Measurements from ENCODE around the gene RILPL1.
A peak's percentile ranks its signal among the peaks of the same experiment; 100 is the strongest.
"Not testable (repeated sequence)": the region's sequence is repeated elsewhere in the genome, so short reads cannot be mapped to it uniquely, and the experiment has no call there.

RILPL1 gene

GRCh38 chr12:123468786-123469185 lies 64.7 kb downstream of the RILPL1 start:
- no peak for DNase-seq (ENCODE audit: low read depth)

- no peak for DNase-seq (ENCODE audit: low read depth)
These were observed 68.4 kb downstream of the RILPL1 start for GRCh38 chr12:123465084-123465483.

GRCh38 chr12:123463174-123463573 lies 70.3 kb downstream of the RILPL1 start:
- not testable (repeated sequence) for DNase-seq (ENCODE audit: low read depth)

- DNase-seq (ENCODE audit: low read depth): peak; percentile 76
These were observed 75.3 kb downstream of the RILPL1 start, which contains the start of gene SNRNP35 for GRCh38 chr12:123457980-123458779. TSS of gene SNRNP35 (plus strand) at chr12:123458139. CDS start at chr12:123465541, 7,402 bp downstream.

GRCh38 chr12:123453165-123453564 lies 80.4 kb downstream of the RILPL1 start:
- DNase-seq (ENCODE audit: low read depth): no peak

- not testable (repeated sequence) for DNase-seq (ENCODE audit: low read depth)
These were observed 81.3 kb downstream of the RILPL1 start for GRCh38 chr12:123452276-123452550.

- no peak for DNase-seq (ENCODE audit: low read depth)
These were observed 82.9 kb downstream of the RILPL1 start for GRCh38 chr12:123450636-123451035.

GRCh38 chr12:123449856-123450255 lies 83.7 kb downstream of the RILPL1 start:
- no peak for DNase-seq (ENCODE audit: low read depth)

GRCh38 chr12:123449249-123449733 lies 84.2 kb downstream of the RILPL1 start:
- no peak for DNase-seq (ENCODE audit: low read depth)

- DNase-seq (ENCODE audit: low read depth): no peak
These were observed 87.2 kb downstream of the RILPL1 start for GRCh38 chr12:123446333-123446713.

GRCh38 chr12:123445388-123446332 lies 87.9 kb downstream of the RILPL1 start:
- no peak for DNase-seq (ENCODE audit: low read depth)

- peak; percentile 61 for DNase-seq (ENCODE audit: low read depth)
These were observed 89.2 kb downstream of the RILPL1 start for GRCh38 chr12:123444092-123445026.

- DNase-seq (ENCODE audit: low read depth): no peak
These were observed 90.7 kb downstream of the RILPL1 start for GRCh38 chr12:123442774-123443173.

- no peak for DNase-seq (ENCODE audit: low read depth)
These were observed 91.9 kb downstream of the RILPL1 start for GRCh38 chr12:123441523-123442164.

GRCh38 chr12:123436017-123436964 lies 97.2 kb downstream of the RILPL1 start, which contains the start of gene RILPL2:
TSS of gene RILPL2 (minus strand) at chr12:123436684. CDS start at chr12:123436420, 264 bp downstream.
- peak; percentile 75 for DNase-seq (ENCODE audit: low read depth)

GRCh38 chr12:123435636-123436016 lies 97.9 kb downstream of the RILPL1 start:
- DNase-seq (ENCODE audit: low read depth): no peak

- no peak for DNase-seq (ENCODE audit: low read depth)
These were observed 99.9 kb downstream of the RILPL1 start for GRCh38 chr12:123433615-123434014.

- not testable (repeated sequence) for DNase-seq (ENCODE audit: low read depth)
These were observed 101.3 kb downstream of the RILPL1 start for GRCh38 chr12:123431951-123432817.

GRCh38 chr12:123429101-123429500 lies 104.4 kb downstream of the RILPL1 start:
- not testable (repeated sequence) for DNase-seq (ENCODE audit: low read depth)

Data from stromal cell of bone marrow (primary cell).